Nephron progenitor cell (in vitro differentiated cells): ENCODE results near the gene DNAJC6.

Source experiments
- DNase-seq: peaks from one replicate; pipeline ENCODE4 v3.0.0; 2021
- H3K27ac Mint-ChIP-seq: 2 replicates; pipeline ENCODE4 v1.8.0; 2021; ENCODE audit warnings: mild to moderate bottlenecking, moderate library complexity, mixed read lengths
- H3K27me3 Mint-ChIP-seq: 2 replicates; pipeline ENCODE4 v1.8.0; 2021; ENCODE audit warnings: mild to moderate bottlenecking, low read depth, mixed read lengths; ENCODE audit not compliant: poor library complexity
- H3K36me3 Mint-ChIP-seq: 2 replicates; pipeline ENCODE4 v1.8.0; 2021; ENCODE audit warnings: low read depth, mixed read lengths
- H3K4me1 Mint-ChIP-seq: 2 replicates; pipeline ENCODE4 v1.8.0; 2021; ENCODE audit warnings: mixed read lengths
- H3K4me3 Mint-ChIP-seq: 2 replicates; pipeline ENCODE4 v1.8.0; 2021; ENCODE audit warnings: mild to moderate bottlenecking, moderate library complexity, mixed read lengths
- H3K9me3 Mint-ChIP-seq: 2 replicates; pipeline ENCODE4 v1.8.0; 2021; ENCODE audit warnings: mild to moderate bottlenecking, moderate library complexity, mixed read lengths
- TF ChIP-seq, protein P1 (sequence below): fragments of 200-600 bp; sonication (generic); IDR thresholded peaks from 2 replicates; pipeline ENCODE4 v1.5.0; 2021; ENCODE audit warnings: antibody characterized with exemption

DNAJC6 gene

DNA sequence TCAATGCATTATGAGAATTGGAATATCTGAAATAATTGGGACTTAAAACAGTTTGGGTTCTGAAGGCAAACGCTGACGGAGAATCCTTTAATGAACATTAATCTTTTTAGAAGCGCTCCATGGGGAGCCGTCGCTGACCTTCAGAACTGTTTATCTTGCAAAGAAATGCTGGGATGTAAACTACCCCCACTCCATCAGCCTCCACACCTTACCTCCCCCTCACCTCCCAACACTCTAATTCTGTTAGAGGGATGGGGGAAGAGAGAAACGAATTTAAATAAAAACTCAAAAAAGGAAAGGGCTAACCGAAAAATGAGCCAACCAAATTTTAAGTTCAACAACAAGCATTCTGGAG lies 44.1 kb upstream of the DNAJC6 start:
- no peak for DNase-seq
- no peaks in the 10 kb centered on the region for H3K9me3 Mint-ChIP-seq
- peak overlapping the region; percentile 77 for H3K4me3 Mint-ChIP-seq
- TF ChIP-seq, protein P1, sequence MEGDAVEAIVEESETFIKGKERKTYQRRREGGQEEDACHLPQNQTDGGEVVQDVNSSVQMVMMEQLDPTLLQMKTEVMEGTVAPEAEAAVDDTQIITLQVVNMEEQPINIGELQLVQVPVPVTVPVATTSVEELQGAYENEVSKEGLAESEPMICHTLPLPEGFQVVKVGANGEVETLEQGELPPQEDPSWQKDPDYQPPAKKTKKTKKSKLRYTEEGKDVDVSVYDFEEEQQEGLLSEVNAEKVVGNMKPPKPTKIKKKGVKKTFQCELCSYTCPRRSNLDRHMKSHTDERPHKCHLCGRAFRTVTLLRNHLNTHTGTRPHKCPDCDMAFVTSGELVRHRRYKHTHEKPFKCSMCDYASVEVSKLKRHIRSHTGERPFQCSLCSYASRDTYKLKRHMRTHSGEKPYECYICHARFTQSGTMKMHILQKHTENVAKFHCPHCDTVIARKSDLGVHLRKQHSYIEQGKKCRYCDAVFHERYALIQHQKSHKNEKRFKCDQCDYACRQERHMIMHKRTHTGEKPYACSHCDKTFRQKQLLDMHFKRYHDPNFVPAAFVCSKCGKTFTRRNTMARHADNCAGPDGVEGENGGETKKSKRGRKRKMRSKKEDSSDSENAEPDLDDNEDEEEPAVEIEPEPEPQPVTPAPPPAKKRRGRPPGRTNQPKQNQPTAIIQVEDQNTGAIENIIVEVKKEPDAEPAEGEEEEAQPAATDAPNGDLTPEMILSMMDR, result no peak
- H3K36me3 Mint-ChIP-seq, result no peaks in the 10 kb centered on the region
- no peak overlapping the region for H3K27ac Mint-ChIP-seq
- H3K27me3 Mint-ChIP-seq, result peaks cover 70% of the 10 kb centered on the region
- H3K4me1 Mint-ChIP-seq, result peaks cover 20% of the 10 kb centered on the region

DNA sequence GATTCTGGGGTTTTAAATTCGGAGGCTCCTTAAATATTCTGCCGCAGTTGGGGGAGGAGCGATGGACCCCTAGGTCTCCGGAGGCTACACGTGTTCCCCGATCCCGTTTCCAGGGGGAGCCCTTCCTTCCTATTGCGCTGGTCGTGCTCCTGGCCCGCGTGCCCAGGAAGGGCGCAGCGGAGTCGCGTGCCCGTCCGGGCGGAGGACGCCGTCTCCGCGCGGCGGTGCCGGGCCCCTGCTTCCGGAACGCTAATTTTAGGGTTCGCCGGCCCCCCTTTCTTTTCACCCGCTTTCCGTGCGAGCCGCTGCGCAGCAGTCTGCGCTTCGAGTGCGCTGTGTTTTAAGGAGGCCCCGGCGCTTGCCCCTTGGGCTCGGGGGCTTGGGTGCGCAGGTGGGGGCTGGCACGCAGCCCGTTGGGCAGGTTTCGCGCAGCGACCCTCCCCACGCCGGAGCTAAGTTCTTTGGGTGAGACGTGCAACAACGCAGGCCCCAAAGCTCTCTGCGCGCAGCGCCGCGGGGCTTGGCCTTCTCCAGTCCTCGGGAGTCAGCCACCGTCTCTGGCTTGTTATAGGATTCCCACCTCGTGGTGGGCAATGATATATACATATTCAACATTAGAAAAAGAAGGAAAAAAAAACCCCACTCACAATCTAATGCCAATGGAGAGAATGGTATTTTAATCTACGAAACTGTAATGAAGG lies 43.5 kb upstream of the DNAJC6 start:
- Mint-ChIP-seq H3K4me3 (peak overlapping the region; percentile 77), H3K27ac (no peak overlapping the region), H3K4me1 (peaks cover 20% of the 10 kb centered on the region), H3K27me3 (peaks cover 69% of the 10 kb centered on the region), H3K36me3 (no peaks in the 10 kb centered on the region), H3K9me3 (no peaks in the 10 kb centered on the region)
- TF ChIP-seq, protein P1, result peak; percentile 31
- DNase-seq, result peak; percentile 65

DNA sequence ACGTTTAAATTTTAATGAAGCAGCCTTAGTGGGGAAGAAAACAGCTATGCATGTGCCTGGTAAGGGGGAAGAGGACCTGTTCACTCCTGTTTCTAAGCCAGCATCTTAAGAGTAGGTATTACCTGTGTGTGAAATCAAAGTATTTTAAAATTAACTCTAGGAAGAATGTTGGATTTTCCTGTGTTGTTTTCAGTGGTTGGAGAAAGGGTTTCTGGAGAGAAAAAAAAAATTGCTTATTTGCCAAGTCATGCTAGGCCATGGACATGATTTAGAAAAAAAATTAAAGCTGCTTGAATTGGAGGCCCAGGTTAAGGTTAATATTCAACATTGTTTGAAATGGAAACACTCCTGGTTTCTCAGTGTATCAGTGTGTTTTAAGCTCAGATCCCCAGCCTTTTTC lies 42.9 kb upstream of the DNAJC6 start:
- Mint-ChIP-seq H3K4me1 (peaks cover 20% of the 10 kb centered on the region), H3K27ac (no peak overlapping the region), H3K27me3 (peaks cover 68% of the 10 kb centered on the region), H3K36me3 (no peaks in the 10 kb centered on the region), H3K4me3 (peak overlapping the region; percentile 77), H3K9me3 (no peaks in the 10 kb centered on the region)
- no peak for DNase-seq
- TF ChIP-seq, protein P1, result no peak

DNA sequence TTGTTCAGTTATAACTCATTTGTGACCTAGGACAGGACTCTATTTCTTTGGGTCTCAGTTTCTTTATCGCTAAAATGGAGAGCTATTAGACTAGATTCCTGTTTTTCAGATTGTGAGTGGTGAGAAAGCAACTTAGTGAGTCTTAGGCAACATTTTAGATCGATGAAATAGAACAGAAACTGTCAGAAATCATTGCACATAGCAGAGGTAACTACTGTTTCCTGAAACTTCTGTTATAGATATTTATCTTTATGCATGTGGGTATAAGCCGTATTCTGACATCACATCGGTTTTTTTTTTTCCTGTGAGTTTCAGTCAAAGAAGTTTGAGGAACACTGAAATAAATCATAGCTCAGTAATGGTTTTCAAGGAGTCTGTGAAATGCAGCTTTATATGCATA lies 42.1 kb upstream of the DNAJC6 start:
- no peaks in the 10 kb centered on the region for H3K36me3 Mint-ChIP-seq
- H3K27ac Mint-ChIP-seq, result no peak overlapping the region
- peaks cover 69% of the 10 kb centered on the region for H3K27me3 Mint-ChIP-seq
- TF ChIP-seq, protein P1, result no peak
- DNase-seq, result no peak
- peaks cover 20% of the 10 kb centered on the region for H3K4me1 Mint-ChIP-seq
- no peaks in the 10 kb centered on the region for H3K9me3 Mint-ChIP-seq
- H3K4me3 Mint-ChIP-seq, result peak overlapping the region; percentile 45

DNA sequence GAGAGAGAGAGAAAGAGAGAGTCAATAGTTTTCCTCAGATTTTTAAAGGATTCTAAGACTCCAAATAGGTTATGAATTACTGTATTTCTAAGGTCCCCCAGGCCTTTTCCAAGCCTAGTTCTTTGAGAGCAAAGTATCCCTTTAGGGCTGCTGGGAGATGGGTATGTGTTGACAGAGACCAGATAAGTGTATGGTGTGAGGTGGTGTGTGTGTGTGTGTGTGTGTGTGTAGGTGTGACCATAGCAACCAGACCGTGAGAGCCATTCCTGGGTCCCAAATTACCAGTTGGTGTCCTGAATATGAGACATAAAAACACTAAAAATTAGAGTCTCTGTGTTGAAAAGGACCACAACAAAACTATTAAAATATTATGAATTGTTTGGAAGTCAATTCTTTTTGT lies 41.7 kb upstream of the DNAJC6 start:
- H3K4me3 Mint-ChIP-seq, result no peak overlapping the region
- H3K27me3 Mint-ChIP-seq, result peaks cover 67% of the 10 kb centered on the region
- TF ChIP-seq, protein P1, result no peak
- no peak overlapping the region for H3K27ac Mint-ChIP-seq
- no peaks in the 10 kb centered on the region for H3K9me3 Mint-ChIP-seq
- peaks cover 20% of the 10 kb centered on the region for H3K4me1 Mint-ChIP-seq
- no peaks in the 10 kb centered on the region for H3K36me3 Mint-ChIP-seq
- DNase-seq, result no peak

DNA sequence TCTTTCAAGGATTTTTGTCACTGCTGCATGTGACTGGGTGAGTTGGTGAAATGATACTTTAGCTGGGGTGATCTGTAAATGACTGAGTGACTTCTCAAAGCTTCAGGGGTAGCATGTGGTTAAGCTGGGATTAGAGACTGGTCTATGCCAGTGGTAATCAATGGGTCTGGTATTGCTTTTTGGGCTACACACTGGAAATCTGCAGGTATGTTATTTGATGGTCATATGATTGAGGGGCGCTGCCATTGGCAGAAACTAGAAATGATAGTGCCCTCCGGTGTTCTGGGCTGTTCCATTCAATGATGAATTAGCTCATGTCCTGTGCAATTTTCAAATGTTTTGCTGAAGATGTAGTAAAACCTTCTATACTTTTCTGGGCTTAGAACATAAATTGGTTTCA lies 39.7 kb upstream of the DNAJC6 start:
- H3K4me3 Mint-ChIP-seq, result no peak overlapping the region
- TF ChIP-seq, protein P1, result no peak
- no peaks in the 10 kb centered on the region for H3K9me3 Mint-ChIP-seq
- H3K27ac Mint-ChIP-seq, result no peak overlapping the region
- peaks cover 51% of the 10 kb centered on the region for H3K27me3 Mint-ChIP-seq
- H3K36me3 Mint-ChIP-seq, result no peaks in the 10 kb centered on the region
- peaks cover 16% of the 10 kb centered on the region for H3K4me1 Mint-ChIP-seq
- DNase-seq, result no peak
